KG1 (cell line): ENCODE measurements around the gene RANBP3.
"Not testable (repeated sequence)": the region's sequence is repeated elsewhere in the genome, so short reads cannot be mapped to it uniquely, and the experiment has no call there.

Source experiments
- DNase-seq: peaks from one replicate; lab custom pipeline; 2025; lab: John Stamatoyannopoulos, UW

Gene RANBP3

DNA sequence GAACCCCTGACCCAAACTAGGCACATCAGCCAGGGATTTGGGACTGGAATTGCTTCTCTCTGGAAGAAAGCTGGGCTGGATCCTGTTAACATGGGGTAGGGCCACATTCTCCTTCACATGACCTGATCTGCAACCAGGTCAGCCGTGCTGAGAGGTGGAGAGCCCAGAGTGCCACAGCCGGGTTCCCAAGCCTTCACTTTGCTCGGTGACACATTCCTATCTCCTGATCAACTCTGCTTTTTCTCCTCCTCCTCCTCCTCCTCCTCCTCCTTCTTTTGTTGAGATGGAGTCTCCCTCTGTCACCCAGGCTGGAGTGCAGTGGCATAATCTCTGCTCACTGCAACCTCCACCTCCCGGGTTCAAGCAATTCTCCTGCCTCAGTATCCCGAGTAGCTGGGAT lies 7.9 kb upstream of the RANBP3 start:
- not testable (repeated sequence) for DNase-seq

- no peak for DNase-seq
Observed at GRCh38 chr19:5985098-5985783, 7.3 kb upstream of the RANBP3 start.

GRCh38 chr19:5984600-5984999 lies 6.7 kb upstream of the RANBP3 start:
- DNase-seq = no peak

GRCh38 chr19:5983367-5983955 lies 5.5 kb upstream of the RANBP3 start:
- DNase-seq = no peak

- DNase-seq = no peak
Observed at GRCh38 chr19:5978606-5979552, 939 bp upstream of the RANBP3 start.

DNA sequence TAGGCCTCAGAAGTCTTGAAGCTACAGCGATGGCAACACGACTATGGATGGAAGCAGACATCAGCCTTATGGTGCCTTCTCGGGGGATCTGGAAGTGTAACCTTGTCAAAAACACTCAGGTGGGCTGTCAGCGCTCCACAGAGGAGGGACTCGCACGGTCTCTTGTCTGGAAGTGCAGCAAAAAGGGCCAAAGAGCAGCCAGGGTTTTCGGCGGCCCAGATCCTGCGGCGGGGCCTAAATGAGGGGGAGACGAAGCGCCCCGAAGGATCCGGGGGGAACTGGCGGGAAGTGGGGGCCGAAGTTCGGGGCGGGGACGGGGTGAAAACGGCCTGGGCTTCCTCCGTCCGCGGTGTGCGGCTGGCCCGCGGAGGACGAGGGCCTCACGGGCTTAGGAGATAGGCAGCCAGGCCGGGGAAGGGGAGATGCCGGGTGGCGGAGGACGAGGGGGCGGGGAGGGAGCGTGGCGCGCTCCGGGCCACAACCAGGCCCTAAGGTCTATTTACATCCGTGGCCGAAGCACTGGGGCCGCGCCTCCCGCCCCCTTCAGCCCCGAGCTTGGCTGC lies 637 bp downstream of the RANBP3 start:
- DNase-seq = no peak

- DNase-seq = no peak
Observed at GRCh38 chr19:5976768-5977167, 1.2 kb downstream of the RANBP3 start.

- DNase-seq = no peak
Observed at GRCh38 chr19:5975388-5975728, 2.6 kb downstream of the RANBP3 start.

- DNase-seq = no peak
Observed at GRCh38 chr19:5974721-5975387, 3.1 kb downstream of the RANBP3 start.

DNA sequence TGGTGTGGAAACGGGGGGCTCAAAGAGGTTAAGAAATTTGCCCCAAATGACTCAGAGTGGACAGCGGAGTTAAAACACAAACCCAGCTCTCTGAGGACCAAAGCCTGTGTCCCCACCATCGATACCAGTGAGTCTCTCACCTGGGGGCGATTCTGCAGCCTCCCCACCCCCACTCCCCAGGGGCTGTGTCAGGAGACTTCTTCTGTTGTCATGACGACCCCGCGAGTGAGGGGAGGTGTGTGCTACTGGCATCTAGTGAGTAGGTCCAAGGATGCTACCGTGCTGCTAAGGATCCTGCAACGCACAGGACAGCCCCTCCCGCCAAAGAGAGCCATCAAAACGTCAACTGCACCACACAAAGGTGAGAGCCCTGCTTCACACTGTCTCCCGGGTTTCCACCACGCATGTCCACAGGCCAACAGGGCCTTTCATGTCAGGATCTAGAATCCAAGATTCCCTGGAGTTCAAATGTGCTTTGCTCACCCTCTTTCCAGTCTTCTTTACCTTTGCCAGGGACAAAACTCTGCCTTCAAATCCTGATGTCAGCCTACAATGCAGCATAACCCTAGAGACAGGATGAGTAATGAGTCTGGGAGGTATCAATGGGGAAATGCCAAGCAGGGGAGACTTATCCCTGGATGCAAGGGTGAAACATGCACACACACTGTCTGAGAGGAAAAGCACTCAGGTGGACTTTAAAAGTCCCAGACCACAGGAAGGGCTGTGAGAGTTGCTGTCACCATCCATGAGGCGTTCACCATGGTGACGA lies 3.9 kb downstream of the RANBP3 start:
- no peak for DNase-seq

- no peak for DNase-seq
Observed at GRCh38 chr19:5973376-5973775, 4.6 kb downstream of the RANBP3 start.

GRCh38 chr19:5972355-5972731 lies 5.6 kb downstream of the RANBP3 start:
- no peak for DNase-seq

DNA sequence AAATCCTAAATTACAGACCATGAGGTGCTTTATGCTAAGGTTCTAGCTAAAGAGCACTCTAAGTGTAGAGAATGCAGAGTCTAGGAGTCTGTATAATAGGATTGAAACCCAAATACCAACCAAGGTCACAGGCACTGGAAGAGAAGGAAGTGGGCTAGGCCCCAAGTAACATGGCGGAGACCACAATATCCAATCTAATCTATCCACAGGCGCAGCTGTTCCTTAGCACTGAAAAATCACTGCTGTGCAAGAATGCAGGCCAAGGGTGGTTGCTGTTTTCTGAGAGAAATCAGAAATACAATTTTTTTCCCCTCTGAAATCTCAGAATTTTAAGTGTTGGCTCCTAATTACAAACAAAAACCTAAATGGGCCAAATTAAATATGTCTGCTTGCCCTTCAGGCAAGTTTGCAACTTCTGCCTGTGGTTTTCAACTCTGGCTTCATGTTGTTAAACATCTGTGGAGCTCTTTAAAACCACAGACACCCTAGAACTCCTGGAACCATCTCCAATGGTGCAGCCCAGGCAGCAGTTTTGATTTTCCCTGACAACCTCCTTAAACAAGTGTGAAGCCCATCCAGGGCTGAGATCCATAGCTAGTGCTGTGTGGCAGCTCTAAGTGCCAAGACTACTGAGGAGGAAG lies 6.1 kb downstream of the RANBP3 start:
- no peak for DNase-seq

DNA sequence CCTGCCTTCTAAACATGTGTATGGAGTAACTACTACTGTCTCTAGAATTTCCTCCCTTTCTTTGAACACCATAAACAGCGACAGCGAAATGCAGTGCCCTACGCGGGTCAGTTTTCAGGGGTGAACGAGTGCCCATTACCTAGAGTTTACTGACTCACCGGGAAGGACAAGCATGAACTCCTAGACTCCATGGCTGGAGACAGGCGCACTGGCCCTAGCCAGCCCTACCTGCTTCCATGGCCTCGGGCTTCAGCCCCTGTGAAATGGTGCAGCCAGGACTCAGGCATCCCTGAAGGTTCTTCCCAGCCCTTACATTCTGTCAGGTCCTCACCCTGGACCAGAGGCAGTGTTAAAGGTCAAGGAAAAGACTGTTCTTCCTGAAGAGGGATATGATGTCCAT lies 8.5 kb downstream of the RANBP3 start:
- DNase-seq = no peak

- no peak for DNase-seq
Observed at GRCh38 chr19:5968431-5969373, 9.2 kb downstream of the RANBP3 start.

- no peak for DNase-seq
Observed at GRCh38 chr19:5967994-5968430, 9.9 kb downstream of the RANBP3 start.

GRCh38 chr19:5967571-5967970 lies 10.4 kb downstream of the RANBP3 start:
- no peak for DNase-seq

- DNase-seq = no peak
Observed at GRCh38 chr19:5966941-5967340, 11.0 kb downstream of the RANBP3 start.

DNA sequence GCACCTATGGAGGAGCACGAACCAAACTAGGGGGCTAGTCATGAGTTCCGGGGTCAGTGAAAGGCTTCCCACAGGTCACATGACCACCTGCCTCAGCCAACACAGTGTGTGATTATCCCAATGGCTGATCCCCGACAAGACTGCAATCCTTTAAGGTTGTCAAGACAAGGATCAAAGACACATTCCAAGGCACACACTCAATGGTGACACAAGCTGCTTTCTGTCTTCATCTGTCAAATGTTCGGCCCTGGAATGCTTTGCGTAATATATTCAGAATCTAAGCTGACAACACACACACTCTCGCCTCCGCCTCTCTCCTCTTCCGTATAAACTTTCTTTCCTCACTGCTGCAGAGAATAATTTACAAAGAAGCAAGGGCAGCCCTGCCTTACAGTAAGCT lies 11.7 kb downstream of the RANBP3 start:
- no peak for DNase-seq
